ENCODE measurements around the gene LAMTOR5. TPM values are rescaled to one million over a fixed set of nuclear protein-coding genes. Genes with fewer than 3 reads are reported as not detected.
"Not testable (repeated sequence)": the region's sequence is repeated elsewhere in the genome, so short reads cannot be mapped to it uniquely, and the experiment has no call there.

The LAMTOR5 gene
- total RNA-seq, 4 donors from 2014 or later = 46.1 to 119 (median 80.2) TPM

DNA sequence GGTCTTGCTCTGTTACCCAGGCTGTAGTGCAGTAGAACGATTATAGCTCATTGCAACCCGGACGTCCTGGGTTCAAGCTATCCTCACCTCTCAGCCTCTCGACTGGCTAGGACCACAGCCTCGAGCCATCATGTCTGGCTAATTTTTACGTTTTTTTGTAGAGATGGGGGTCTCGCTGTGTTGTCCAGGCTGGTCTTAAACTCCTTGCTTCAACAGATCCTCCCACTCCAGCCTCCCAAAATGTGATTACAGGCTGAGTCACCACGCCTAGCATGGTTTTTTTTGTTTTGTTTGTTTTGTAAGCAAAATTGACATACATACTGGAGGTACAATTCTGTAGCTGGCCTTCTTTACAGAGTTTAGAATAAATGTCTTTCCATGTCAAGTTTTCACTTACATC lies 994 bp upstream of the LAMTOR5 start:
- no peak overlapping the region for H3K27ac ChIP-seq
- H3K27me3 ChIP-seq = no peaks in the 10 kb centered on the region
- WGBS, 2 donors = 93 to 95% methylated on average over 8 of the region's 8 CpGs
- H3K4me1 ChIP-seq = peaks cover 12 to 18% of the 10 kb centered on the region in 2 donors
- H3K9me3 ChIP-seq = no peaks in the 10 kb centered on the region
- DNase-seq = no peak
- intact Hi-C loops (cut with DNase I) = loop anchor here (2.0 to 10.0 kb wide), 4 partner anchors 52 to 374 kb away; partner anchors contain the start of gene STRIP1
- no peak for TF ChIP-seq POLR2A (IDR thresholded peaks at IDR 0.05)
- TF ChIP-seq, protein P1, sequence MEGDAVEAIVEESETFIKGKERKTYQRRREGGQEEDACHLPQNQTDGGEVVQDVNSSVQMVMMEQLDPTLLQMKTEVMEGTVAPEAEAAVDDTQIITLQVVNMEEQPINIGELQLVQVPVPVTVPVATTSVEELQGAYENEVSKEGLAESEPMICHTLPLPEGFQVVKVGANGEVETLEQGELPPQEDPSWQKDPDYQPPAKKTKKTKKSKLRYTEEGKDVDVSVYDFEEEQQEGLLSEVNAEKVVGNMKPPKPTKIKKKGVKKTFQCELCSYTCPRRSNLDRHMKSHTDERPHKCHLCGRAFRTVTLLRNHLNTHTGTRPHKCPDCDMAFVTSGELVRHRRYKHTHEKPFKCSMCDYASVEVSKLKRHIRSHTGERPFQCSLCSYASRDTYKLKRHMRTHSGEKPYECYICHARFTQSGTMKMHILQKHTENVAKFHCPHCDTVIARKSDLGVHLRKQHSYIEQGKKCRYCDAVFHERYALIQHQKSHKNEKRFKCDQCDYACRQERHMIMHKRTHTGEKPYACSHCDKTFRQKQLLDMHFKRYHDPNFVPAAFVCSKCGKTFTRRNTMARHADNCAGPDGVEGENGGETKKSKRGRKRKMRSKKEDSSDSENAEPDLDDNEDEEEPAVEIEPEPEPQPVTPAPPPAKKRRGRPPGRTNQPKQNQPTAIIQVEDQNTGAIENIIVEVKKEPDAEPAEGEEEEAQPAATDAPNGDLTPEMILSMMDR (IDR thresholded peaks at IDR 0.05) = no peak
- H3K4me3 ChIP-seq (replicated peaks in 1 of 3) = no peak overlapping the region
- H3K36me3 ChIP-seq = peaks cover 11 to 15% of the 10 kb centered on the region in 2 donors

- WGBS, 2 donors = 75 to 76% methylated on average over 15 of the region's 15 CpGs
- Histone ChIP-seq H3K27ac (peak overlapping the region in 1 of 3 donors; percentile 95), H3K4me3 (replicated peaks in 1 of 3) (peak overlapping the region in 2 of 3 donors; percentile 85 to 90), H3K36me3 (peaks cover 31 to 36% of the 10 kb centered on the region in 2 donors), H3K4me1 (peaks cover 12 to 18% of the 10 kb centered on the region in 2 donors)
- not testable (repeated sequence) for H3K27me3 ChIP-seq, H3K9me3 ChIP-seq, DNase-seq
- intact Hi-C loops (cut with DNase I) = loop anchor here (5.0 to 10.0 kb wide), 3 partner anchors 64 to 372 kb away; partner anchors contain the start of gene STRIP1
These were observed 1.1 kb downstream of the LAMTOR5 start for GRCh38 chr1:110406407-110406806.

DNA sequence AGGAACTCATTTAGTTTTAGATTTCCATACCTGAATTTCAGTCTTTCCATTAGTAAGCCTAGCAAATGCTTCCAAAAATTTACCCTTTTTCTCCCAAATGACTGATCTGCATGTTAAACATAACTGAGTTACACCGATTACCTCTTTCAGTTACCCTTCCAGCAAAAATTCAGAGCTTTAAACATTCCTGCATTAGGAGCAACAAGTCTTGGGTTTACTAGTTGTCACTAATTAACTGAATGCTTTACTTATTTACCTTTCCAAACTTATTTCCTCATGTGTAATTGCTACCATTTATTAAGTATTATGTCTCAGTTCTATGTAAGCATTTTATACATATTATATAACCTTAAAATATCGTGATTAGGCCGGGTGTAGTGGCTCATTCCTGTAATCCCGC lies 3.1 kb downstream of the LAMTOR5 start:
- WGBS, 2 donors = 91 to 94% methylated on average over 4 of the region's 4 CpGs
- Histone ChIP-seq H3K4me1 (peaks cover 12 to 18% of the 10 kb centered on the region in 2 donors), H3K27me3 (no peaks in the 10 kb centered on the region), H3K27ac (no peak overlapping the region), H3K36me3 (peaks cover 42 to 49% of the 10 kb centered on the region in 2 donors), H3K4me3 (replicated peaks in 1 of 3) (no peak overlapping the region), H3K9me3 (no peaks in the 10 kb centered on the region)
- TF ChIP-seq, protein P1 (IDR thresholded peaks at IDR 0.05) = no peak
- no peak for TF ChIP-seq POLR2A (IDR thresholded peaks at IDR 0.05)
- DNase-seq = no peak
- intact Hi-C loops (cut with DNase I) = loop anchor here (10.0 kb wide), 1 partner anchor 370 kb away; the partner anchor contains the start of gene STRIP1

DNA sequence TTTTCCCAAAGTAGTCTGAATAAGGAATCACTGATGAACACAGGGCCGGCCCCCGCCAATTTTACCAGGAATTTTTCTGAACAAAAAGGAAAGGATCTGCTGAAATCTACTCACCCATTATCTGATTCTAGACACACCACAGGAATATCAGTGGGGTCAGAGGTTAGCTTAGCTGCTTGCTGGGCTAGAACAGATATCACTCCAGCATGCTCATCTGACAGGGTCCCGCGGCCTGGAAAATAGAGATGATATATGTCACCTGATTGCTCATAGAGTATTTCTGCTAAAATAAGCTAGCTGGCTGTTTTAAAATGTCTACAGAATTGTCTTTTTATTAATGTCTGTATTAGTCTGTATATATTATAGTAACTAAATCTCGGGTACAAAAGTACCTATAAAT lies 3.7 kb downstream of the LAMTOR5 start:
- Histone ChIP-seq H3K27ac (no peak overlapping the region), H3K4me3 (replicated peaks in 1 of 3) (no peak overlapping the region), H3K9me3 (no peaks in the 10 kb centered on the region), H3K27me3 (no peaks in the 10 kb centered on the region), H3K4me1 (peaks cover 12 to 18% of the 10 kb centered on the region in 2 donors), H3K36me3 (peaks cover 42 to 51% of the 10 kb centered on the region in 2 donors)
- intact Hi-C loops (cut with DNase I) = loop anchor here (10.0 kb wide), 1 partner anchor 369 kb away; the partner anchor contains the start of gene STRIP1
- WGBS, 2 donors = 93 to 96% methylated on average over 5 of the region's 5 CpGs
- TF ChIP-seq POLR2A (IDR thresholded peaks at IDR 0.05) = no peak
- TF ChIP-seq, protein P1 (IDR thresholded peaks at IDR 0.05) = no peak
- DNase-seq = no peak

- H3K4me1 ChIP-seq; intact Hi-C loops (cut with DNase I); DNase-seq; H3K4me3 ChIP-seq (replicated peaks in 1 of 3); H3K9me3 ChIP-seq; H3K27ac ChIP-seq; H3K27me3 ChIP-seq: not testable (repeated sequence)
- 94 to 100% methylated on average over 10 to 37 of the region's 48 CpGs for WGBS, 2 donors
- H3K36me3 ChIP-seq = peaks cover 11 to 19% of the 10 kb centered on the region in 2 donors
These were observed 11.1 kb downstream of the LAMTOR5 start for GRCh38 chr1:110396259-110396958.

GRCh38 chr1:110394493-110394820 lies 13.0 kb downstream of the LAMTOR5 start:
- intact Hi-C loops (cut with DNase I) = no loop called here
- Histone ChIP-seq H3K4me1 (peaks cover 0 to 5% of the 10 kb centered on the region in 2 donors), H3K27me3 (no peaks in the 10 kb centered on the region), H3K36me3 (peaks cover 0 to 6% of the 10 kb centered on the region in 2 donors), H3K4me3 (replicated peaks in 1 of 3) (no peak overlapping the region), H3K27ac (no peak overlapping the region), H3K9me3 (no peaks in the 10 kb centered on the region)
- TF ChIP-seq, protein P1 (IDR thresholded peaks at IDR 0.05) = no peak
- TF ChIP-seq POLR2A (IDR thresholded peaks at IDR 0.05) = no peak
- no peak for DNase-seq
- WGBS, 2 donors = 93 to 96% methylated on average over 3 of the region's 3 CpGs

Data from thyroid gland (tissue), 4 donors.